NCI-H1105 treated with DMSO at 0.1 percent for 48 hours (cell line): ENCODE data around the gene LAMA4.

Experiments
- DNase-seq: peaks from one replicate; lab custom pipeline; 2025; lab: John Stamatoyannopoulos, UW

Gene LAMA4

DNA sequence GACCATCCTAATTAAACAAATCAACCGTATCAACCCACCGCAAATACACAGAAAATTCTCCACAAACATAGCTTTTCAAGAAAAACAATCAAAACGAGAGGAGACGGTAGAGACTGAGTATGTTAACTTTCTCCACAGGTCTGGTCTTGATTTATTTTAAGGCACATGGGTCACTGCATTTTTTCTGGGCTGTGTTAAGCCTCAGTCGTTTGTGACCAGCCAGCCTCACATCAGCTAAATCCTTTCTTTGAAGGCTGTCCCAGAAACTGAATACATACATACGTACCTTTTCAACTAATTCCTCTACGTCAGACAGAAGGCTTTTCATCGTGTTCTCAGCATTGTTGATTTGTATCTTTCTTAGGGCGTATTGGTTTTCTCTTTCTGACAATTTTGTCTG, 69.4 kb downstream of the LAMA4 start:
- DNase-seq = no peak

DNA sequence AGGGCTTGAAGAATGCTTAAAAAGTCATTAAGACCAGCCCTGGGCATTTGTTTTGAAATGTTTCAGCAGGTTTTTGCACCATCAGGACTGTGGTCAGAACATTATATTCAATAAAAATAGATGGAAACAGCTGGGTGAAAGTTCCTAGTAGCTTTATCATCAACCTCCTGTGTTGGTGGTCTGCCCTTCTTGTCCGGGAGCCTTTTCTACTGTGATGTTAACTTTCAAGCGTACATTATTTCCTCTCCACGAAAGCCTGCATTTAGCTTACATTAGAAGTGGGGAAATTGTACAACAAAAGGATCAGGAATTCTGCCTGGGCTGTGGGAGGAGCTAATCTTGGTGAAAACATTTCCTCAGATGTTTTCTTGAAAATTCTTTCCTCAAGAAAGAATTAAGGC, 71.1 kb downstream of the LAMA4 start:
- DNase-seq = no peak

DNA sequence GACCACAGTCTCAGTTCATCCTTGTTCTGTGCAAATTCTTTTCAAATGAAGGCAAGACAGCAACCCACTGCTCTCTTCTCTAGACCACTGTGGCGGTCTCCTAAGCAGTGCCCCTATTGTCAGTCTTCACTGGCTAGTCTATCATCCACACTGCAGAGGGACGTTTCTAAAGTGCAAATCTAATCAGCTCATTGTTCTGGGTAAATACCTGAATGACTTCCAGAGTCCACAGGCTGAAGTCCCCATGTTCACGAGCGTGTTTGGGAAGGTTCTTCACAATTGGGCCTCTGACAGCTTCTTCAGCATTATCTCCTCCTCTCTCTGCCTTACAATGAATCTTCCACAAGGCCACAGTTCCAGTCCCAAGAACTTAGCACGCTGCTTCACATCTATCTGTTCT, 73.2 kb downstream of the LAMA4 start:
- no peak for DNase-seq

DNA sequence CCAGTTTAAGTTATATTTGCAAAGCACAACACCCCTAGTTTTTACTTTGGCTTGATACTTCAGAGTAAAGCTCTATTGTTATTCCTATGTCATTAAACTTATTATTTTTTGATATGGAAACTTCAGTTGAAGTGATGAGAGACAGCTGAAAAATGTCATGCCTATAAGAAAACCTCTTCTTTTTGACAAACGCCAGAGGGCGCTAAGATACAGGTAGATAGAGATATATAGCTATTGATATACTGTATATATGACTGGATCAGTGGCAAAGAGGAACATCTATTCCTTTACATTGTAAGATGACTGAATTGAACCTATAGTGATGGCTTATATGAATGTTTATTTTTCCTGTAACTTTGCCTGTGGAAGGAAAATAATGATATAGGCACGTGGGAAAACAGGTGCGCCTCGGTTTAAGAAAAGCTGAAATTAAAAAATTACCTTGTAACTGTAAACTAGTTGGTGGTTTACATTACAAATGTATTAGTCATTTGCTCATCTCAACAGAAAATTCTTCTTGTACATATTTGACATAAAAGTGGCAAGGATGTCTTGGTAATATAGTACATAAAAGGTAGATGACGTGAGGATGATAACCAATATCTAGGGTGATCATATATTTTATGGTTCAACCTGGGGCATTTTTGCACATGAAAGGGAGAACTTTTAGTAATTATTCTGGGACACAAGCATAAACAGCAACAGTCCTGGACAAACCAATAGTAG, 74.1 kb downstream of the LAMA4 start:
- DNase-seq = peak; percentile 91

DNA sequence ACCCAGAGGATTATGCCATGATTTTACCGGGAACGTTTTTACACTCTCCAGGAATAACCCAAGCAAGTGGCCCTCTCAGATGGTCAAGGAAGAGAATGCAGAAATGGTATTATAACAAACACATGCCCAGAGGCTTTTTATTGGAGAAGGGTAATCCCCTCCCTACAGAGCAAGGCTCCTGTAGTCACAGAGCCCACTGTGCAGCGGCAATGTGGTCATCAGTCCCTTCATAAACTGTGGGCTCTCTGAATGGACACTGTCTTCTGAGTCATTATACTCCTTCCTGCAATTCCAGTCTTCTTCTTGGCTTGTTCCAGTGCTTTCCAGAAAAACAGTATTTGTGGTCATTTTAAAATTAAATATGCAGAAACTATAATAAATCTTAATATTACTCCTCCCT, 74.7 kb downstream of the LAMA4 start:
- no peak for DNase-seq

DNA sequence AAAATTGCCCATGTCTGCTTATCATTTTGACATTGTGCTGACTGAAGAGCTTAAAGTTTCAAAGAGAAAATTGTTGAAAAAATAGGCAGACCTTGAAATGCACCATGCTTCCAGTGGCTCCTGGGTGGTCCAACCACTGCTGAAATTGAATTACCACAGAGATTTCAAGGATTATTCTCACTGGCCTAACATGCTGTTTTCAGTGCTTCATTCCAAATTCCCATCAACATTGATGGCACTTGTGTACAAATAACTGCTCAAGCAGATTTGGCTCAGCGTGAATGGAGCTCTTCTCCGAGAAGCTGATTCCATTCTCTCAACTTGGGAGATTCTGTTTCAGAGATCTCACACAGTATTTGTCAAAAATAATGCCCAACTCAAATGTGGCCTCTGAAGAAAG, 75.5 kb downstream of the LAMA4 start:
- DNase-seq = no peak

DNA sequence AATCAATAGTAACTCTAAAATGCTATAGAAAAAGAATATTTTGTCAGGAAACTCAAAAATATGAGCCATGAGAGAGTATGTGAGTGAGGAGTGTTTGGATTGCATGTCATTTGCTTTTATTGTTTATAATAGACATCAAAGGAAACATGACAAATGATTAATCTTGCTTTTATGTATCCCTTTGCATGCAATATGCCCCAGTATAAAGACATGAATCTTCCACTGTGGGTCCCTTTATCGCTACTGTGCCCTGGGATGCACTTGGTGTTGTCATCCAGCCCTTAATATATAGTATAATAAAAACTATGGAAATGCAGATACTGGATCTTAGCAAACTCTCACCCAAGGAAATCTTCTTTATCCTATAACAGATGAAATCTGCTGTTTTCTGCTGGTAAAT, 77.3 kb downstream of the LAMA4 start:
- no peak for DNase-seq

DNA sequence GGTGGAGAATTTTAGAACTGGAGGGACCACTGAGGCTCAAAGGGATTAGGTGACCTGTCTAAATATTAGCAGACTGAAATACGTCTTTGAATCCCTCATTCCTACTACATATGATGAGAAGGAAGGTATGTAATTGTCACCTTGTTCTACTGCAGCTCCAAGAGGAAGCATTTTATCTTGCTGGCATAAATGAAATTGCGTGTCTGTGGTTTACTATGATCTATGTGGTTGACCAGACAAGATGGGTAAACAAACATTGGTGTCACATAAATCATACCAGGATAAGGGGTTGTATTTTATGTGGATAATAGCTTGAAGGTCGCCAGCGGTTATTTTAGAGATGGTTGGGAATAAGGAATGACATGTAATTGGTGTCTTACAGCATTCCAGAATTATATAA, 78.2 kb downstream of the LAMA4 start:
- no peak for DNase-seq

DNA sequence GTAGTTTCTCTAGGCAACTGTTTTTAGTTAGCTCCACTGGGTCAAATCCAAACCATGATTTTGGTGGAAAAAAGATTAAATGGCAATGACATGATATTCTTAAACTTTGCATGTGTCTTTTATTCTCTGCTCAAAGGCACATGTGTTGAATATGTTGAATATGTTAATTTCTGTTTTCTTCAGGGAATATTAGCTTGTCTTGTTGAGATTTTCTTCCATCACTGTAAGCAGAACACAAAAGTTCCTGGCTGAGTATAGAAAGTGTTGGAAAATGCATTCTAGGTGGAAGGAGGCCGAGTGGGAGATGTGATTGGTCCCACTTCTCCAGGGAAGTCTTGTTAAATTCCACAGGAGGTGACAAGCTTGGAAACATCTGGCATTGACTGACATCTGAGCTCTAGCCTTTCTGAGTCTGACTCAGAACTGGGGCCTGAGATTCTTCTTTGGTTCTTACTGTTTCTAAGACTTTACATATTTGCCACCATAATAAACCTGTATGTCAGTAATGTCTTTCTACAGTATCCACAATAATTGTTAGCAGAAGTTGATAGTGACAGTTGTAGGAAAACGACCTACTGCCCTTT, 81.1 kb downstream of the LAMA4 start:
- no peak for DNase-seq

DNA sequence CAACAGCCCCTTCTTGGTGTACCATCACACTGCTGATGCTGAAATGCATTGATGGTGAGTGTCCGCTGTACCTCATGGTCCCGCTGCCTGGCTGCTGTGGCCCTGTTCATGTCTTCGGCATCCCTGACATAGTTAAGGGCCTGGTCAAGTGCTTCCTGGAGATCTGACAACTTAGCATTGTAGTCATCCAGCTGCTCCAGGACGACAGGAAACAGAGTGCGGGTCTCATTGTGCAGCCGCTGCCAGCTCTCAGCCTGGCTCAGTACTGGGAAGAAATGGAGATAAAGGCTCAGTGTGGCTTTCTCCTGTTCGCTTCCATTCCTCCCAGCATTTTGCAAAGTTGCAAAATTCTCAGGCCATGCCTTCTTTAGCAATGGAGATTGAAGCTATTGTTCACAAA, 81.8 kb downstream of the LAMA4 start:
- no peak for DNase-seq

DNA sequence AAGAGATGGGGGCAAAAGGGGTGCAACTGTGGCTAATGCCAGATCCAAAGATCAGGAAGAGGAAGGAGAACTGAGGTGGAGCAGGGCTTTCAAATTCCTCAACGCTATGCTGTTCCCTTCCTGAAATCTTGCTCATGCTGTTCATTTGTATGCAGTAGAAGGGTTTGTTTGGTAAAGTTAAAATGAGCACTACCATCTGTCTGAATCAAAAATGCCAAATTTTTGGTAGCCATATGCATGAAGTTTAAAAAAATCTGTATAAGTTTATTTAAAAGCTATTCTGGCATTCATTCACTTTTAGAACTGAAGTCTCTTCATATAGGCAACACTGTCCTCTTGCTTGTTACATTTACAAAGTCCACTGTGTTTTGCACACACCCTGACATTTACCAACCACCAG, 84.8 kb downstream of the LAMA4 start:
- no peak for DNase-seq

DNA sequence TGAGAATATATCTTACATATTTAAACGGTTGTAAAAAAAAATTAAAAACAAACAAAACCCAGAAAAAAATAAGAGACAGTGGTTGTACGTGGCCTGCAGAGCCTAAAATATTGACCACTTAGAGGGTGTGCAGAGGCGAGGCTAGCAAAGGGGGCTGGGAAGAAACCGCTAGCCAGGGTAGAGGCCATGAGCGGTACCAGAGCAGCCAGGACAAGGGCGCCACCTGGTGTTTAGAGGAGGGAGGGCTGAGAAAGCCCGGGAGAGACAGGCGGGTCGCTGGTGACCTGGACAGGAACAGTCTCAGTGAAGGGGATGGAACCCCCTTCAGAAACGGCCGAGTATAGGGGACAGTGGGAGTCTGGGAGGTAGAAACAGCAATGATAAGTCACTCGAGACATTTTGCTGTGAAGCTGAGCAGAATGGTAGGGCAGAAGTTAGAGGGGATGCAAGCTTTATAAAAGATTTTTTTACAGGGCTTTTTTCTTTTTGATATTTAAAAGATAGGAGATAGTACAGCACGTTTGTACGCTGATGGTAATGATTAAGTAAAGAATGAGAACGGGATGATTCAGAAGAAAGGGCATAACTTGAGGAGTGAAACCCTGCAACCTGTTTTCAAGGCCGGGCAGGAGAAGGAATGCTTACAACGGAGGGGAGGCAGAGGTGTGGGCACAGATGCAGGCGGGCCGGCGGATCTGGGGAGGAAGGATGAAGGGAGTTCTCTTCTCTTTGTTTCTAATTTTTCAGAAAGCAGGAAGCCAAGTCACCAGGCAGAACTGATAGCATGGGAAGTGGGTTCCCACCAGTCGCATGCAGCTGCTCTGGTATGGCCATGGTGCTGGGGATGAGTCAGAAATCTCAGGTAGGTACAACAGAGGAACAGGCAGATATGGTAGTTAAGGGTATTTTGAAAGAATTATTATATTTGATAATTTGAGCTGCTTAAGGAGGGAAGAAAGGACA, 90.8 kb downstream of the LAMA4 start:
- peak; percentile 8 for DNase-seq

DNA sequence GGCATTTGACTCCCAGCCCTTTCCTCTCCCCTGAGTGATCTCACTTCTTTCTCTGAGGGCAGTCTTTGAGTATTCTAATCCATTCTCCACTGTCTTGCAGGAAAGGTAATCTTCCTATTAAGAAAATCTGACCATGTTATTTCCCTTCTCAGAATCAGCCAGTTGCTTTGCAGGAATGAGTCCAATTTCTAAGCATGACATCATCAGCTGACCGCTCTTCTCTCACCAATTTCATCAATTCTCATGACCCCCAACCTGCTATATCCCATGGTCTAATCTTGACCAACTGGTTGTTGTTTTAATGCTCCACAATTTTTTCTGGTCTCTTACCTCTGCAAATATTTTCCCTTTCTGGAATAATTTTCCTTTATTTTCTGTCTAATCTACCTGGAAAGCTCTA, 93.6 kb downstream of the LAMA4 start:
- DNase-seq = no peak

DNA sequence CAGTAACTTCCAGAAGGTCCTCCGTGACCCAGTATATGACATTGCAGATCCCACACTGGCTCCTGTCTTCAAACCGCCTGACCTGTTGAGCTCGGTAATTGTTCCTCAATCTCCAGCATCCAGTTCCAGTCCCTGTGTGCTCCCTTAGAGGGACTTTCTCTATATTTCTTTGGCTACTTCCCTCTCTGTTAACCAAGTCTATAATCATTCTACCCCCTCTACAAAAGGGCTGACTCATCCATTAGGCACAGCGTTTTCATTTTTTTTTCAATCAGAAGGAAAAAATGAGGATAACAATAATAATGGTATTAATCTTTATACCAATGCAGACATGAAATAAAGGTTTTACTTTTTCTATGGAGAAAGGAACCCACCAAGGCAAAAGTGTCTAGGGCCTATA, 97.7 kb downstream of the LAMA4 start:
- no peak for DNase-seq

DNA sequence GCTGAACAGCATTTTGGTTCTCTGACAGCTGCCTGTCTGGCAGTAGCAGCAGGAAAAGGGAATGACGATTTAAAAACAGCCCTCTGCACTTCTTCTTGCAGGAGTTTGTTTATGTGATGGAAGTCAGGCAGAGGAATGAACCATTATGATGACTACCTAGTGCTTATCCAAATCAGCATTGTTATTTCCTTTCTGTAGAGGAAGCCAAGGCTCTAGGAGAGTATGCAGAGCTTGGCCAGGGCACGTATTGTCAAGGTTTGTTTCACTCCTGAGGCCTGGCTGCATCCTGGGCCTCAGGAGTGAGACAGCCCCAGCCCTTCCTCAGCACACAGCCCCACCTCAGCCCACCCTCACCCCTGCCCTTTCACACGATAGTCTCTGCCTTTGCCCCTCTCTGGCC, 98.5 kb downstream of the LAMA4 start:
- DNase-seq = no peak

DNA sequence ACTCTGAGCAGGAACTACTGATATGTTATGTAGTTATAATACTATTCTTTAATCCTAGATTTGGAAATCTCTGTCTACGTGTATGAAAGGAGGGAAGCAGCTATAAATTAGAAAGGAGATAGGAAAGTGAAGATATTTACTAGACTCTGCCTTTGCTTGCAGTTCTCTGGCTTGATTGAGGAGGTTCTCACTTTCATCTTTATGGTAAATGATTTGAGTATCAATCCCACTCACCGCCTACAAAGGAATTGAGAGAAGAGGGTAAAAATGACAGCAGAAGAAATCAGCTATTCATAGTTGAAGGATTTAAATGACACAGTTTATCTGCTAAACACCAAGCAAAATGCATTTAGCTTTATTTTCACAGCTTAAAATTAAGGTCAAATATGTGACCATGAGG, 99.7 kb downstream of the LAMA4 start:
- no peak for DNase-seq

DNA sequence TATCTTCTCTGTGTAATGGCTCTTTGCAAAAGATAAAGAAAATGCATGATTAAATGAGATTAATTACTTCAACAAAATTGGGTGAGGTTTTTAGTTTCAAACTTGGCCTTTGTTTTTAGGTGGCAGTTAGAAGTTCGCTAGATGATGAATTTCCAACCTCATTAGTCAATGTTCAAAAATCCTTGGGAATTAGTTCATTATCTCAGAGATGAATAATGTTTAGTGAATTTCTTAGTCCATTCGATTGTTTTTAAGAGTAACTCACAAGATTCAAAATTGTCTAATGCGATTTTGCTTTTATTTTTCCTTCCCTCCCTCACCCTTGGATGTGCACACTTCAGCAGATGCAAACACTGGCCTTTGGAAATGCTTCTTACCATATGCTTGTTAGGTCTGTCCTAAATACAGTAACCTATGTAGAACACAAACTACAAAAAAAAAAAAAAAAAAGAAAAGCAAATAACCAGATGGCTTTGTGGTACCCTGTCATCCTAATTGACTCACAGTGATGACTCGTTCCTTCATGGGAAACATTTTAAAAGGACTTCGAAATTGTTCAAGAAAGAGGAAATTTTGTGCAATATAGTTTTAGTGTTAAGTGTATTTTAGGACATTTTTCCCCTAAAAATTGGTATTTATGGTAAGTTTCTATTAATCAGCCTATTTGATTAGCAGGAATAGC, 100.3 kb downstream of the LAMA4 start:
- no peak for DNase-seq

DNA sequence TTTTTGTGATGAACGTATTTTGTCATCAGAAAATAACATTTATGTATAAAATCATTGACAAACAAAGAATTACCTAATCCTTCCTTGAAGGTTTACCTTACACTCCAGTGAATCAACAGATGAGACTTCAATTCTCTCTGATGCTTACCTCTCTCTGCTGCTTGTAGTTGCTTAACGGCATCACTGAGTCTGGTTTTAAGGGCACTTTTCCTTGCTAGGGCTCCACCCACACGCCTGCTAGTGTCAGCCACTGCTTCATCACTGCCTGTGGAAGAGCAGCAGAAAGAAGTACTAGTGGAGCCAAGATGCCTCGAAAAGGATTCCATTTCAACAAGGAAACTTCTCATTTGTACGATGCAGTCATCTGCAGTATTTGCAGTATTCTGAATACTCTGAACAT, 104.0 kb downstream of the LAMA4 start:
- no peak for DNase-seq

DNA sequence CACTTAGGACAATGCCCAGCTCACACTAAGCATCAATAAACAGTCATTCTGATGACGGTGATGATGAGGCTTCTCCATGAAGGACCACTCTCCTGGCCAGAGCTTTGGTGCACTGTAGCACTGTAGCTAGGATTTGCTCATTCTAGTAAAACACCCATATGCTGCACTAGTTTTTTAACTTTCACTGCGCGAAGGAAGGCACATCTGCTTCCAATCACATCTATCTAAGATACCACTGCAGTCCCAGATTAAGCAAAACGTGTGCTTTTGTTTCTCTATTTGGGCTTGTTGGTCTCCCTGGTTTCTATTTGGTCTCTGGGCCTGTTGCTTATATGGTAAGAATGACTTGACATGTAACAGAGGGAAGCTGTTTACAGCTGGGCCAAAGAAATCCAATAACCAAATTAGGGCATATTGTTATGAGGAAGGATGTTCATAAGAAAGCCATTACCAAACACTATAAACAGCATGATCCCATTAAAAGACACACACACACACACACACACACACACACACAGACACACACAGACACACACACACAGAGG, 104.6 kb downstream of the LAMA4 start:
- DNase-seq = no peak

DNA sequence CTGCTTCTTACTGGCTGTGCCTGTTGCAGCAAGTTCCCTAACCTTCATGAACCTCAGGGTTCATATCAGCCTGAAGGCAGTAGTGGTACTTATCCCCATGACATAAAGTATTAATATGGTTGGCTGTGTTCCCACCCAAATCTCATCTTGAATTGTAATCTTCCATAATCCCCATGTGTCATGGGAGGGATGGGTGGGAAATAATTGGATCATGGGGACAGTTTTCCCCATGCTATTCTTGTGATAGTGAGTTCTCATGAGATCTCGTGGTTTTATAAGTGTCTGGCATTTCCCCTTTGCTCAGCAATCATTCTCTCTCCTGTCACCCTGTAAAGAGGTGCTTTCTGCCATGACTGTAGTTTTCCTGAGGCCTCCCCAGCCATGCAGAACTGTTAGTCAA, 105.1 kb downstream of the LAMA4 start:
- no peak for DNase-seq

DNA sequence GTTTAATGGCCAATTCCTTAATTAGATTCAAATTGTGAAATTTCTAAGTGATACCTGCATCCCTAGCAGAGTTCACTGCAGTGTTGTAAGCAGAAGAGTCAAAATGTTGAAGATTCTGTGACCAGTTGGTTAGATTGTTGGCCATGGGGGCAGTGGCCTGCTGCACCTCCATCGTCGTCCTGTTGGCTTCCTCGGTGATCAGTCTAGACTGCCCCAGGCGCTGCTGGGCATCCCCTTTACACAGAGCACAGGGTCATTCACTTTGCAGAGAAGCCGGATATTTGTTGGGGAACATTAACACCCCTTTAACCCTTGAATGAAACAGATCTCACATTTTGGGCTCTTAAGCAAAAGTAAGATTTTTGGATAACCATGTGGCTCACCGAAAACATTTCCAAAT, 106.3 kb downstream of the LAMA4 start:
- no peak for DNase-seq

DNA sequence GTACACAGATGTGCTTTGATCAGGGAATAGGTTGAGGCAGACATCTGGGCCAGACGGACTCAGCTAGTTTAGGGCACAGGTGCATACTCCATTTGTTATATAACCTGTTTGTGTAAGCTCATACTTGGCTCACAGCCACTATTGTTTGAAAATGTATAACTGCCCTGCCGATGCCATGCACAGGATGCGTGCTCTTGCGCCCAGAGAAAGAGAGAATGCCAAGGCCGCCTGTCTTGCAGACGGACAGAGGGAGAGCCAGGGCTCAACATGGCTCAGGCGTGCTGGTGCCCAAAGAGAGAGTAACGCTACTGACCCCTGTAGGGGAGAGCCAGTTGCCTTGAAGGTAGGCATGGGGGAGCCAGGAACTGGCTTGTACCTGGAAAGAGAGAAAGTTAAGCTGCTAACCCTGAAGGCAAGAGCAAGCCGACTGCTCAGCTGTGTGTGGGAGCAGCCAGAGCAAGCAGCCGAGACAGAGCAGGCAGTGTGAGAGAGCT, 109.2 kb downstream of the LAMA4 start:
- no peak for DNase-seq
